ENCODE measurements around the gene ZNF681.
A peak's percentile ranks its signal among the peaks of the same experiment; 100 is the strongest.

The ZNF681 gene

DNA sequence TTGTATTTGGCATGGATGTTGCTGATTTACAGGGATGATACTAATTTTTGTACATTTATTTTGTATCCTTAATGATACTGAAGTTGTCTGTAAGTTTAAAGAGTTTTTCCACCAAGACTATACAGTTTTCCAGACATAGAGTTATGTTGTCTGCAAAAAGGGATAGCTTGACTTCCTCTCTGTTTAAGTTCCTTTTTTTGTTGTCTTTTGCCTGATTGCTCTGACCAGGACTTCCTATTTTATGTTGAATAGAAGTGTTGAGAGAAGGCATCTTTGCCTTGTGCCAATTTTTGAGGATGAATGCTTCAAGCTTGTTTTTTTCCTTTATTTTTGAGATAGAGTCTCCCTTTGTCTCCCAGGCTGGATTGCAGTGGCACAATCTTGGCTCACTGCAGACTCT, 36.8 kb upstream of the ZNF681 start:
- TF ChIP-seq CTCF (IDR thresholded peaks at IDR 0.05; ENCODE audit: low read length, missing control alignments): no peak
- no peak for DNase-seq (ENCODE audit: low read depth)
- H3K4me3 ChIP-seq (replicated peaks; ENCODE audit: low read depth, low read length): no peak overlapping the region

DNA sequence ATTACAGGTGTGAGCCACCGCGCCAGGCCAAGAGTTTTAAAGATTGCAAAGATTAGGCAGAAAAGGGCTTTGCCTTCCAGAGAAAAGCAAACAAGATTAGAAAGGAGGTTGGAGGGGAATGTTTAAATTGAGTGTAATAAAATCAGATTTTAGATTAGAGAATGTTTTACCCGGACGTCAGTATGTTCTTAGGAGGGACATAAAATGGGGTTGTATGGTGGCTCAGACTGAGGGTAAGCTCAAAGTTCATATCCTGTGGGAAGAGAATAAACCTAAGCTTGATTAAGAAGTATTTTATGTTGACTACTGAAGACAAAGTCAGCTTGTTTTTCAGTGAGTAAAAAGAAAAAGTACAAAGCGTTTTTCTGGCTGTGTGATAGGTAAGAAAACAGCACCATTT, 34.1 kb upstream of the ZNF681 start:
- no peak for DNase-seq (ENCODE audit: low read depth)
- no peak for TF ChIP-seq CTCF (IDR thresholded peaks at IDR 0.05; ENCODE audit: low read length, missing control alignments)
- H3K4me3 ChIP-seq (replicated peaks; ENCODE audit: low read depth, low read length): no peak overlapping the region

- no peak for TF ChIP-seq CTCF (IDR thresholded peaks at IDR 0.05; ENCODE audit: low read length, missing control alignments)
- no peak for DNase-seq (ENCODE audit: low read depth)
- no peak overlapping the region for H3K4me3 ChIP-seq (replicated peaks; ENCODE audit: low read depth, low read length)
Observed at GRCh38 chr19:23790641-23791488, 32.2 kb upstream of the ZNF681 start.

- no peak for DNase-seq (ENCODE audit: low read depth)
- no peak overlapping the region for H3K4me3 ChIP-seq (replicated peaks; ENCODE audit: low read depth, low read length)
- no peak for TF ChIP-seq CTCF (IDR thresholded peaks at IDR 0.05; ENCODE audit: low read length, missing control alignments)
Observed at GRCh38 chr19:23789246-23789645, 30.6 kb upstream of the ZNF681 start.

GRCh38 chr19:23788411-23788810, 29.7 kb upstream of the ZNF681 start:
- no peak for DNase-seq (ENCODE audit: low read depth)
- no peak for TF ChIP-seq CTCF (IDR thresholded peaks at IDR 0.05; ENCODE audit: low read length, missing control alignments)
- H3K4me3 ChIP-seq (replicated peaks; ENCODE audit: low read depth, low read length): no peak overlapping the region

DNA sequence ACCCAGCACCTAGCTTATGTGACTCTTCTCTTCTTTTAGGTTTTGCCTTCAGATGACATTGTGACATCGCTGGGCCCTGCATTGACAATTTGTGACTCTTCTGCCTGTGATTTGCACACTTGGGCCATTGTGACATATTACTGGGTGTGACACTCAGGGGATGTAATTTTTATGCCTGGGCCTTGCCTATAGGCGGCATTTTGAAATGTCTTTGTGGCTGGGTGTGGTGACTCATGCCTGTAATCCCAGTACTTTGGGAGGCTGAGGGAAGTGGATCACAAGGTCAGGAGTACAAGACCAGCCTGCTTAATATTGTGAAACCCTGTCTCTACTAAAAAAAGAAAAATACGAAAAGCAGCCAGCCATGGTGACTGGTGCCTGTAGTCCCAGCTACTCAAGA, 28.4 kb upstream of the ZNF681 start:
- DNase-seq (ENCODE audit: low read depth): peak; percentile 4
- no peak overlapping the region for H3K4me3 ChIP-seq (replicated peaks; ENCODE audit: low read depth, low read length)
- TF ChIP-seq CTCF (IDR thresholded peaks at IDR 0.05; ENCODE audit: low read length, missing control alignments): no peak

DNA sequence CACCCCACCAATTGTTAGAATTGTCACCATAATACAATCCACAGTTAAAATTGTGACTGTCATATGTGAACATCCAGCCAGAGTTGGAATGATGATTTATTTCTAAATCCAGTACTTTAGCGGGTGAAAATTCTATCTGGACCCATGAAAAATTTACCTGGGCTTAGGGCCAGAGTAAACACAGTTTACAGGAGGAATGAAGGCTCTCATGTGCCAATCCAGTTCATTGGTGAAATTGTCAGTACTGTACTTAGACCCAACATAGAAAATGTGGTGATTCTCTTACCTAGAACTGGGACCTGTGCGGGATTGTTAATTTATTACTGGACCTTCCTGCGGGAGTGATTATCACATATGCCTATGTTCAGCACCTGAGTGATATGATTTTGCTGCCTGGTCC, 27.3 kb upstream of the ZNF681 start:
- TF ChIP-seq CTCF (IDR thresholded peaks at IDR 0.05; ENCODE audit: low read length, missing control alignments): no peak
- DNase-seq (ENCODE audit: low read depth): no peak
- H3K4me3 ChIP-seq (replicated peaks; ENCODE audit: low read depth, low read length): no peak overlapping the region
